HG02852 (cell line): Measurements from ENCODE around the gene KIF25.

Source experiments
- ATAC-seq: cut with Tn5 transposase; IDR thresholded peaks from one replicate; pipeline ENCODE4 v1.9.1; 2021; ENCODE audit warnings: mild to moderate bottlenecking, moderate library complexity; ENCODE audit not compliant: unreplicated experiment

The KIF25 gene

DNA sequence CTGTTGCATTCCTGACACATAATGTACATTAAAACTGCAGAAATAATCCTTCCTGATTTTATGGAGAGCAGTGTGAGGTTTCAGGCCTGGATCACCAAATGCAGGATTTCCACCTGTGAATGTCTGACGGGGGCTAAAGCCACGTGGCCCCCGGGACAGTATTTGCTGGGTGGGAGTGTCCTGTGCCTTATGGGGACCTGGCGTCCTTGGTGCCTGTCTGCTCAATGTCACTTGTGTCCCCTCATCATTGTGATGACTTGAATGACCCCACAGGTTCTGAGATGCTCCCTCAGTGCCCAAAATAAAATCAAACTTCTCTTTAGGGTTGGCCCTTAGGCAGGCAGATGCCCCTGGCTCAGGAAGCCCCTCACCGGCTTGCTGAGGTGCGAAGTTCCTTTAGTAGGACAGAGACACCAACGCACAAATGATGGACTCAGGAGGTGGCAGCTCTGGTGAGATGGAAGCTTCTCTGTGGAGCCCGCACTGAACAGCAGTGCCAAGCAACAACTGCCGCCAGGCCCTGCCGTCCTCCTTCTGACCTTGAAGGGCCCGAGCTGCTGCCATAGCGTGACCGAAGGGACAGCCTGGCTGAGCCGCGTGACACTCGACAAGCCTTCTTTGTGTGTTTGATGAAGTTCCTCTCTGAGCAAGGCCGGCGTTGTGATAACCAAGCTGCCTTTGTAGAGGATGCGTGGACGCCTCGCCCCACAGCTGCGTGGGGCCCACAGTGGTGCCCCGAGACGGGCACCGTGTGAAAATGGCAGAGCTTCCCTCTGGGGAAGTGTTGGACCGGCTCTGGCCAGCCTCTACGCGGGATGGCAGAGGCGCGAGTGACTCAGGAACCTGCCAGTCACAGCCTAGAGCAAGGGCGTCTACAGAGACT is 50.6 kb downstream of the KIF25 start:
- no peak for ATAC-seq

DNA sequence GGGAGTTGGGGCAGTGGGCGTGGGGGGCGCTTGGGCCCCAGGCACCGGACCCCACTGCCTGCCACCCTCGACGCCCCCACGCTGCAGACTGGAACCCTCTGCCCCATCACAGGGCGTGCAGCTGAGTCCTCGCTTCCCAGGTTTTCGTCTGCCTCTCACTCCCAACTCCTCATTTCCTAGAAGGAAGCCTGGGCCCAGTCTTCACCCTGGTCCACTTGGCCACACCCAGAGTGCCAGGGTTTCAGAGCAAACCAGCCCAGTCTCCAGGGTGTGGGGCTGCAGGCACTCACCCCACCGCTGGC is 51.2 kb downstream of the KIF25 start:
- no peak for ATAC-seq

DNA sequence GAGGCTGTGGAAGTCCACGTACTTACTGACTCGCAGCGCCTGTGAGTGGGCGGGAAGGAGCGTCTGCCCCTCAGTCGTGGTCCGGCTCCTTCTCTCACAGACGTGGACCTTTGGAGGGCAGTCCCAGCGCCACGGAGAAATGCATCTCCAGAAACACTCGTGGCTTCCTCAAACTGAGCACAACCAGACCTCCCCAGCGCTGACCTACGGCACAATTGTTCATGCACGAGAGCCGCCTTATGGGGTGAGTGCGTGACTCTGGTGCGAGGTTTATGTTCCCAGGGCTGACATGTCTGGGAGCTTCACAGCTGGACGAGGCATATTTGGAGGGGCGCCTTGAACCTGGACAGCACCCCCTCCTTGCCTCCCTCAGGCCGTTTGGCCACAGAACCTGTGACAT is 51.8 kb downstream of the KIF25 start:
- ATAC-seq = no peak

DNA sequence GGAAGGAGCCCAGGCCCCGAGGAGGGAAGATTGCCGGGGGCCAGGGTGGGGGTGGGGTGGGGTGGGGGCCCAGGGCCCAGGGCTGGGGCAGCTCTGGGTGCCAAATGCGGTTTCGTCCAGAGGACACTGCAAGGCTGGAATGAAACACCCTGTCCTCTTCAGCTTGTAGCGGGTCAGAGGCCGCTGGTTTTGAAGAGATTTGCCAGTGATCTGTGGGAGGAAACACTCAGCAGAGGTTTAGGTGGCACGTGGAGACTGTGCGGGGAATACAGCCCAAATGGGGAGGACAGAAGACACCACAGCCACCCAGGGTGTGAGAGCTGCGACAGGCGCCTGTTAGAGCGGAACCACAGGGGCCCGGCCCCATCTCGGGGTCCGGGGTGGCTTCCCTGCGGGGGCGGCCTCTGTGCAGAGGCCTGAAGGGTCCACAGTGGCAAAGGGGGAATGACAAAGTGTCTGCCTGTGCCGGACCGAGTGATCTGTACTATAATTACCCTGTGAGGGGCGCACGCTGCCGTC is 52.3 kb downstream of the KIF25 start:
- ATAC-seq = no peak

DNA sequence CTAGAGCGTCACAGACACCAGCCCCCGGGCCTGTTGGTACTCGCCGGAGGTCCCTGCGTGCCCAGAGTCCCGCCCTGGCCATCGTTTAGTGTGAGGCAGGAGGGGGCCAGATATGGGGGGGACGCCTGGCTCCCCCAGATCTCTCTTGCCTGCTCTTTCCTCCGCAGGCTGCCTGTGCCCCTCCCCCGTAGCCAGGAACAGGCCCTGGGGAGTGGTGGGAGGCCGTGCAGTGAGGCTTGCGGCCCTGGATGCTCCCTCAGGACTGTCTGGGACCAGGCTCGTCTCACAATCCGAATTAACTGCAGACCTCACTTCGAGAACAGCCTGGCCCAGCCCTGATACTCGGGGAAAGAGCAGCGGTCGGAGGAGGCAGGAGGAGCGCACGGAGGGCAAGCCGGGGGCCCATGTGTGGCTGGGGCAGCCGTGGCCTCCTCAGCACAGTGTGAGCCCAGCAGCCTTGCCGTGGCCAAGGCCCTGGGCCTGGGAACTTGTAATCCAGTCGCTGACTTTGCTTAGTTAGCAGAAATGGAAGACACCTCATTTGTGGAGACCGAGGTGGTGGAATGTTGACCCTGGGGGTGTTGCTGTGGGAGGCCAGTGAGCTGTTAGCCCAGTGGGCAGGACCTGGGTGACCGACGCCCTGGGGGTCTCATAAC is 52.9 kb downstream of the KIF25 start:
- ATAC-seq = no peak

DNA sequence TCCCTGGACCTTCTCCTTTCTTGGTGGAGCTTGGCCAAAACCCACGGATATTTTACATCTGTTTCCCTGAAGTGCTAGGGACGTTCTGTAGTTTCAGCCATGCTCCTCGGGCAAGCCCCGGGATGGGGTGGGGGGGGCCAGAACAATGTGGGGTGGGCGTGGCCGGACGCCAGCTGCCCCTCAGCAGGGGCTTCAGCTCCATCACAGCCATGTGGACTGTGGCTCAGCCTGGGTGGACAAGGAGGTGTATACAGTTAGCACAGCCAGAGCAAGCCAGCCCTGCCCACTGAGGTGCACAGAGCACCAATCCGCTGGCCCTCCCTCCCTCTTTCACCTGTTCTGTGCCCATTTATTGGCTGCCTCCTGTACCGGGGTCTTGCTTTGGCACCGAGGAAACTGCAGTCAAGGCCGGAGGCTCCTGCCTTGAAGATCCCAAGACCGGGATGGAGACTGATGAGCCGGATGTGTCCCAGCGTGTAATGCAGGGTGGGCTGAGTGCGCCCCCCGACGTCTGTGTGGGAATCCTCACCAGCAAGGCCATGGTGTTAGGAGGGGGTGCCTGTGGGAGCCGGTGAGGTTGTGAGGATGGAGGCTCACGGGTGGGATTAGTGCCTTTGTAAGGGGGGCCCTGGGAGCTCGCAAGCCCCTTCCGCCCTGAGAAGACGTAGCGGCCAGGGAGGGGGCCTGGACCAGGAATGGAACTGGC is 53.6 kb downstream of the KIF25 start:
- ATAC-seq = no peak

DNA sequence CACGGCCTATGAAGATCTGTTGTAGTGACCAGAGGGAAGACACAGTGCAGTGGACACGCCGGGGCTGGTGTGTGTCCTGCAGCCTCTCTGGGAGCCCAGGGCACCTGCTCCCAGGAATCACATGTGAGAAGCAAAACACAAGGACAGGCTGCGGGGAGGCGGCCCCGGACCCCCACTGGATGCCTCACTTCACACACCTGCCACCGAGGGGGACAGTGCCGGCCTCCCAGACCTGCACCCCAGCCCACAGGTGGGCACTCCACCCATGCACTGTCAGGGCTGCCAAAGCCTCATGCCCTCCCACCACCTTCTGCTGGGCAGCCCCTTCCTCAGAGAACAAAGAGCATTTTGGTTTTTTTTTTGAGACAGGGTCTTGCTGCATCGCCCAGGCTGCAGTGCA is 54.2 kb downstream of the KIF25 start:
- ATAC-seq = no peak

DNA sequence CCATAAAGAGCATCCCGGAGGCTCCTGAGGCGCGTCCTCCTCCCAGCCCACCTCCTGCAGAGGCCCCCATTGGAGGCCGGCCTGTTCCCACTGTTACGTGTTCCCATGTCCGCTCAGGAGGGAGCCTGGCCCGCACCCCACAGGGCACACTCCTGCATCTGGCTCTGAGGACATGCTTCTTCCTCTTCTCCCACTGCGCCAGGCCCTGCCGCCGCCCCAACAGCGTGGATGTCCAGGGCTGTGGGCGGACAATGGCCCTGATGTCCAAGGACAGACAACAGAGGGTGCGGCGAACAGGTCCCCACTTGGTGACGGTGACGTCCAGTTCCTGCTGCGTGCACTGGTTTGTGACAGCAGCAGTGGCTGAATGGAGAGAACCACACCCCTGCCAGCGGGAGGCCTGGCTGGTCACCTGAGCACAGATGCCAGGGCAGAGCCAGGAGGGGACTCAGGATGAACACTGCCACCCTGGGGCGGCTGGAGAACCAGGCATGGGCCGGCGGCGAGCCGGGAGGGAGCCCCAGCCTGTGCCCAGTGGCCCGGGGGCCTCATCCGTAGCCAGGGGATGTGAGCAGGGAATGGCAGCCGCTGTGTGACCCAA is 54.9 kb downstream of the KIF25 start:
- no peak for ATAC-seq

DNA sequence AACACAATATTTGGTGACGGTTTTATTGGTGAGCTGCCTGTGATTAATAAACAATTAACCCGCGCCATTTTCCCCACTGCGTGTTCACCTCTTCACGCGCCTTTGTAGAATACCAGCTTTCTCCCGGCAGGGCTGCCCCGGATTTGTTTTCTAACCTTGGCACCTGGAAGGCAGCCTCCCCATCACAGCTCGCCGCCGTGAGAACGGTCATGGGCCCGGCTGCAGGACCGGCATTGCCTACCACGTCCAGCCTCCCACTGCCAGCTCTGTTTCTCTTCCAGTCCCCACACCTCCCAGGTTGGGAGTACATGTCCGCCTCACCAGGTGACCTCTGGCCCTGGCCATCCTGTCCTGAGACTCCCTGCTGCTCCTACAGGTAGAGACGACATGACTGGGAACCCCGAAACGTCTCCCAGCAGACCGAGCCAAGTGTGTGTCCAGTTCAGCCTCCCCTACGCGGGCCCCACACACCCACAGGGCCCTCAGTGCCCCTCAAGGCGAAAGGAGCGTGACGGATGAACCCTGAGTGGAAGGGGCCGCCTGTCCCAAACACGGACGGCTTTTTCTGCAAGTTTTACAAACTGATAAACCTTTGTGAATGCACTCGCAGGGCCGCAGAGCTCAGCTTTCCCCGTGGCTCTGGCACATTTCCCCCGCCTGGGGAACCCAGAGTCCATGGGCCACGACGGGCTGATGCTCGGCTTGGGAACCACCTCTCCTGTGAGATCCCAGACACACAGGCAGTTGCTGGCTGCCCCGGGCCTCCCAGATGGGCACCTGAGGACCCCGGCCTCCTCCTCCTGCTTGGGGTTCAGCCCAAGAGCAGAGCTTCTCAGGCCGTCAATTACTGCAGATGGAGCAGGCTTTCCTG is 55.9 kb downstream of the KIF25 start:
- ATAC-seq = no peak

DNA sequence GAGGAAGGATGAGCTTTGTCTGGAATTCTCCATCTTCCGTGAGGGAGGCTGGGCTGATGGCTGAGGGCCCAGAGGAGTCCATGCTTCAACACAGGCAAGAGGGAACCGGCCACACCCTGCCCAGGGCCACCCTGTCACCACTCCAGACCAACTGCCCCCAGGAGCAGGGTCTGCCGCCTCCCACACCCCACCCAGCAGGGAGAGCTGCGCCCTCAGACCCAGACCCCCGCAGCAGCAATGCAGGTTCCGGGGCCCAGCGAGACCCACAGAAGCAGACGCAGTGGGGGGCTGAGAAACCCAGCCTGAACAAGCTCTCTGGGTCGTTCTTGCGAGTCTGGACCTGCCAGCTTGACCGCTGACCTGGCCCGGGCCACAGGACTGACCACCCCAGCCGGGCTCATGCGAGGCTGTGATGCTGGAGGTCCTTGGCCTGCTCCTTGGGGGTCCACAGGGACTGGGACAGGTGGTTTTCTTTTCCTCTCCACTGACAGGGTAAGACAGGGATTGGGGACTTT is 56.5 kb downstream of the KIF25 start:
- no peak for ATAC-seq

GRCh38 chr6:168054765-168055560 is 57.5 kb downstream of the KIF25 start:
- ATAC-seq = no peak

DNA sequence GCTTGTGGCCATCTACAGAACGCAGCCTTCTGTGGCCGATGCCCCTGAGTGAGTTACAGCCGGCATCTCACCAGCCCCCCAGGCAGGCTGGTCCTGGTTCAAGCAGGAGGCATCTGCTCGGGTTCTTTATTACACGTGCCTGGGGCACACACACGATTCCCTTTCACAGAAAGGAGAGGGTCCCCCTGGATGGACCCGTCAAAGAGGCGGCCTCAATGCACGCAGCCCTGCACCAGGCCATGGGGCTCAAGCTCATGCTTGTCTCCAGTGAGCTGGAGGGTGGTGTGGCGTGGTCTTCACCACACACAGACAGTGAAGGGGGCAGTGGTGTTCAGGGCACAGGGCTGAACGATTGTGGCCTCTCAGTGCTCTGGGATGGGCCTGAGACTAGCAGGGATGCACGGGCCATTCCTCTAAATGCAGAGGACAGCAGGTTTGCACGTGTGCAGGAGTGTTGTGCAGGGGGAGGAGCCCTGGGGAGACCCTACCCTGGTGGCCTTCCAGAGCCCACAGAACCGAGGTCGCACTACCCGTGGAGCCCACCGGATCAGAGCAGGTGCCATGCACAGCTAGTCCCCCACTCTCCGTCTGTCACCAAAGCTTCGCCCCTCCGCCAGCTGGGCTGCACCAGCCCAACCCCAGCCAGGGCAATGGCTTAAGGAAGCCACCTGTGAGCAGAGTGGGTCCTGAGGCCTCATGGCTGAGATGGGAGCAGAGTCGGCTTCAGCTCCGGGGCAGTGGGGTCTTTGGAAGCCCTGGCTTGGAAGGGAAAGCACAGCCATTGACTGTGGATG is 58.4 kb downstream of the KIF25 start:
- no peak for ATAC-seq

DNA sequence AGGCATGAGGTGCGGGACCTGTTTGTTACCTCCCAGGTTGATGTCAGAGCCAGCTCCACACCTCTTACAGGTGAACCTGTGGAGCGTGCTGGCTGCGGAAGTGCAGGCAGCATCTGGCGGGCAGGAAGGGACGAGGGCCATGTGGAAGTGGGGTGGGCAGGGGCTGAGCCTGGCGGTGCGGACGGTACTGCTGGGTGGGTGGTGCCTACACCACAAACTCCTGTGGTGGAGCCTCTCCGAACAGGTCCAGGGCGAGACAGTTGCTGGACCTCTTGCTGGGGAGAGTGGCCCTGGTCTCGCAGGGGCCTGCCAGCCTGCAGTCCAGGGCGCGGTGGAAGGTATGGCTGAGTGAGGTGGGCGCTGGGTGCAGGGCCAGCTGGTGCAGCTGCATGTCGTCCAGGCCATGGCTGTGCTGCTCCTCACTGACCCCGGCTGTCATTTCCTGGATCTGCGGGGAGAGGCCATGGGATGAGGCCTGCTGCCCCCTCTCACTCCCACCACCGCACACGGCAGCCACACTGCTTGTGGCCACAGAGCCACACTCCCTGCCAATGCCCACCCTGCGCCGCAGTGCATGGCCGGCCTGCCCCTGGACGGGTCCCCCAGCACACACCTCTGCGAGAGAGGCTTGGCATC is 59.5 kb downstream of the KIF25 start:
- ATAC-seq = no peak

DNA sequence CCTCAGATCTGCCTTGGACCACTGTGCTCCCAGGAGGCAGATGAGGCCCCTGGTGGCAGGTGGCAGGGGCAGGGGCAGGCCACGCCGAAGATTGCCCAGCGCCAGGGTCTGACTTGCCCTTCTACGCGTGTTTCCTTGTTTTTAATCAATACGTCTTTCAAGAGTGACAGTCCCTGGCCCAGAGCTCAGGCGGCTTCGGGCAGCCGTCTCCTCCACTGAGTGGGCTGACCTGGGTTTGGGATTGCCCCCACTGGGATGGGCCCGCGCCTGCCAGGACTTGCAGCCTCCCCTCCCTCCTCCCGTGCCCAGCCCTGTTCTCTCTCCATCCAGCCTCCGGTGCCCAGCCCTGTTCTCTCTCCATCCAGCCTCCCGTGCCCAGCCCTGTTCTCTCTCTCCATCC is 60.4 kb downstream of the KIF25 start:
- ATAC-seq = no peak

DNA sequence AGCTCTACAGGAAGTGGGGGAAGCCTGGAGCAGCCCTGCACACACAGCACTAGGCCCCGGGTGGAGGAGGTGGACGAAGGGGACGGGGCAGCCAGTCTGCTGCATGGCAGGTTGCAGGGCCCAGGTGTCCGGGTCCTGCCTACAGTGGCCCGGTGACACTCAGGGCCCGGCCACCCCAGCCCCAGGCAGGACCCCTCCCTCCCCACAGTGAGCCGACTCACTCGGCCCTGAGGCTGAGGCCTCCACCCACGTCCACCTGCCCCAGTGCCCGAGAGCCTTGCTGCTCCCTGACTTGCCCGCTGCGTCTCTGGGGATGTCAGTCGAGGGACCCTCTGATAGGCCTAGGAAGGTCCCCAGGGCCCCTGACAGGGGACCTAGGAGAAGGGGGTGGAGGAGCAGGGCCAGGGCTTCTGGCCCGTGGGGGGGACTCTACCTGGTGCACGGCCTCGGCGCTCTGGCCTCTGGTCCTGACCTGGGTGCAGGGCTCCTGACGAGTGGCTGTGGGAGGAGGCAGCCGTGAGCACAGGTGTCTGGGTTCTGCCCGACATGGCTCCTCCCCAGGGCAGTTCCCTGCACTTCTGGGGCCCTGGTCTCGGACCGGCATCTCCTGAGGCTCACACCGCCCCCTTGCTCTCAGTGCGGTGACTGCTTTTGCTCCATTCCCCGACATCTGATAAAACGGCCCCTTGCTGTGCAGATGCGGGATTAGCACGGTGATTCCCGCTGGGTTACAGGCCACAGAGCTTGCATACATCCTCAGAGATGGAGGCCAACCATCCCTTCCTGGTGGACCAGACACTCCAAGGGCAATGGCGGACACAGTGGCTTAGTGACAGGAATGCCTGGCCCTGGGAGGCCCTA is 61.5 kb downstream of the KIF25 start:
- ATAC-seq = no peak

DNA sequence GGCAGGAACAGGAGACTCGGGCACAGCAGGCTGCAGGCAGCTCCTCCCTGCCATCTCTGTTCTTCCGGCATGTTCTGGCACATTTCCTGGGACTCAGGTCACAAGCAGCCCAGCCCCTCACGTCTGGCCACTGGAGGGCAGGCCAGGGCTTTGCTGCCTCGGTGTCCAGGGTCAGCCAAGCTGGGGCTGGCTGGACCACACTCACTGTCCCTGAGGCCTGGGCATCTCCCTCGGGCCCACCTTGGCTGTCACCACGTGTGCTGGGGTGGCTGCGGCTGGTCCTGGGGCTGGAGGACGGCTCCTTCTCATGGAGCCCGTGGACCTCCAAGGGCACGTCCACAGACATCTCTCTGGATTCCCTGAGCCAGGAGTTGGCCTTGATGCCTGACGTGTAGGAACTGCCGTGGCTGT is 63.1 kb downstream of the KIF25 start:
- ATAC-seq = no peak
